HG02981 (cell line): ENCODE results near the gene EPHA2.

ENCODE experiments used
- ATAC-seq: cut with Tn5 transposase; IDR thresholded peaks from one replicate; pipeline ENCODE4 v1.9.1; 2021; ENCODE audit warnings: mild to moderate bottlenecking, moderate library complexity; ENCODE audit not compliant: unreplicated experiment

EPHA2 gene

GRCh38 chr1:16076865-16077238 is 79.0 kb downstream of the EPHA2 start:
- ATAC-seq: no peak

GRCh38 chr1:16076031-16076864 is 79.6 kb downstream of the EPHA2 start:
- ATAC-seq: no peak

- no peak for ATAC-seq
These were observed 80.4 kb downstream of the EPHA2 start for GRCh38 chr1:16075337-16076030.
